GM13976 (cell line): ENCODE measurements around the gene FBRS.

Experiments used
- DNase-seq: peaks from one replicate; pipeline ENCODE4 v3.0.0; 2012; ENCODE audit warnings: low spot score
- in situ Hi-C: fragments of 300-500 bp; cut with MboI; formaldehyde crosslinking; loops from one replicate; pipeline ENCODE4 v1.12.0; 2022; ENCODE audit warnings: low sequenced_read_pairs, mixed read lengths, inconsistent platforms; ENCODE audit not compliant: unreplicated experiment
- TF ChIP-seq, protein P1 (sequence below): IDR thresholded peaks from 2 replicates; pipeline ENCODE4 v1.5.1; 2012; ENCODE audit warnings: borderline replicate concordance, mild to moderate bottlenecking; ENCODE audit not compliant: insufficient read depth; ENCODE audit errors: extremely low read depth, missing control alignments, control extremely low read depth

The FBRS gene

DNA sequence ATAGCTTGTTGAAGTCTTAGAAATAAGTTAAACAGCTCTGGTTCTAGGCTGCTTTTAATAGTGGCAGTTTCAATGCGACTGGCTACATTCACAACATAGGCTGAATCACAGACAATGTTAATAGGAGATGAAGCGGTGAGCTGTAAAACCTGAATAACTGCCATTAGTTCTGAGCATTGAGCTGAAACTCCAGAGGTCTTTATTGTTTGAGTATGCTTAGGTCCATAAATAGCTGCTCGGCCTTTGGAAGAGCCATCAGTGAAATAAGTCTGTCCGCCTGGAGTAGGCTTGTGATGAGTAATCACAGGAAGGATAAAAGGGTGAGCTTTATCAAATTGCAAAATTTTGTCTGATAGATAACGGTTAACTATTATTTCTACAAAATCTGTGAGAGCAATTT is 38.6 kb upstream of the FBRS start:
- TF ChIP-seq, protein P1, sequence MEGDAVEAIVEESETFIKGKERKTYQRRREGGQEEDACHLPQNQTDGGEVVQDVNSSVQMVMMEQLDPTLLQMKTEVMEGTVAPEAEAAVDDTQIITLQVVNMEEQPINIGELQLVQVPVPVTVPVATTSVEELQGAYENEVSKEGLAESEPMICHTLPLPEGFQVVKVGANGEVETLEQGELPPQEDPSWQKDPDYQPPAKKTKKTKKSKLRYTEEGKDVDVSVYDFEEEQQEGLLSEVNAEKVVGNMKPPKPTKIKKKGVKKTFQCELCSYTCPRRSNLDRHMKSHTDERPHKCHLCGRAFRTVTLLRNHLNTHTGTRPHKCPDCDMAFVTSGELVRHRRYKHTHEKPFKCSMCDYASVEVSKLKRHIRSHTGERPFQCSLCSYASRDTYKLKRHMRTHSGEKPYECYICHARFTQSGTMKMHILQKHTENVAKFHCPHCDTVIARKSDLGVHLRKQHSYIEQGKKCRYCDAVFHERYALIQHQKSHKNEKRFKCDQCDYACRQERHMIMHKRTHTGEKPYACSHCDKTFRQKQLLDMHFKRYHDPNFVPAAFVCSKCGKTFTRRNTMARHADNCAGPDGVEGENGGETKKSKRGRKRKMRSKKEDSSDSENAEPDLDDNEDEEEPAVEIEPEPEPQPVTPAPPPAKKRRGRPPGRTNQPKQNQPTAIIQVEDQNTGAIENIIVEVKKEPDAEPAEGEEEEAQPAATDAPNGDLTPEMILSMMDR: no peak
- in situ Hi-C loops: loop anchor here (25.0 kb wide), 2 partner anchors 182 to 507 kb away; partner anchors contain the start of genes DCTPP1, GDPD3, MAPK3 and SEPHS2
- DNase-seq: no peak

DNA sequence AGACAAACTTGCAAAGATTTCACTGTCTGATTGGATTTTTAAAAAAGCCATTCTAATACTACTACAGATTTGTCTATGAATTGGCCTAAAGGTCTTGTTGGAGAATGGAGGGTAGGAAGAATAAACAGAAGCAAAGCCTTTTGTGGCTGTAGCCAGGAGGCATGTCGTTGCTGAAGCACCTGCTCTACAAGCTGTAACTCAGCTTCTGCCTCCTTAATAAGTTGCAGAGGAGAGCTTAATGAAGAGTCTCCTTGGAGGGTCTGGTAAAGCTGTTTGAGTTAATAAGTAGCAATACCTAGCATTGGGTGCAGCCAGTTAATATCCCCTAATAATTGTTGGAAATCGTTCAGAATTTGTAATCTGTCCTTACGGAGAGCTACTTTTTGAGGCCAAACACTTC is 38.1 kb upstream of the FBRS start:
- in situ Hi-C loops: loop anchor here (25.0 kb wide), 2 partner anchors 183 to 508 kb away; partner anchors contain the start of genes DCTPP1, GDPD3, MAPK3 and SEPHS2
- no peak for DNase-seq

DNA sequence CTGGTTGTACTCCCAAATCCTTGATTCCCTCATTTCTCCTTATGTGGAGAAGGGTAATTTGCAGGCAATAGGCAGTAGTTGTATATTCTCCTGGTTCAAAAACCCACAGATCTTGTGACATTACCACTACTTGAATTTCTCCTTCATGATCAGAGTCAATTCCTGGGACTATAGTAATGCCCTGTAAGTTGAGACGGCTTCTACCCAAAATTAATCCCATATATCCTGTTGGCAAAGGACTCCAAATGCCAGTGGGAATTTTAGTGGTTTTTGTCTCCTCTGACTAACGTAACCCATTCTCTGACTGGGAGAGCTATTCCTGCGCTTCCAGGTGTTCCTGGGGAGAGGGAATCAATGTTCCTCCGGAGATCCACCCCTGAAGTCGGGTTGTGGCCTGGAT is 36.5 kb upstream of the FBRS start:
- DNase-seq: no peak
- in situ Hi-C loops: loop anchor here (25.0 kb wide), 2 partner anchors 184 to 509 kb away; partner anchors contain the start of genes DCTPP1, GDPD3, MAPK3 and SEPHS2
- TF ChIP-seq, protein P1: no peak

More for the DNA sequence above, 38.1 kb upstream of the FBRS start:
- TF ChIP-seq, protein P1: no peak

DNA sequence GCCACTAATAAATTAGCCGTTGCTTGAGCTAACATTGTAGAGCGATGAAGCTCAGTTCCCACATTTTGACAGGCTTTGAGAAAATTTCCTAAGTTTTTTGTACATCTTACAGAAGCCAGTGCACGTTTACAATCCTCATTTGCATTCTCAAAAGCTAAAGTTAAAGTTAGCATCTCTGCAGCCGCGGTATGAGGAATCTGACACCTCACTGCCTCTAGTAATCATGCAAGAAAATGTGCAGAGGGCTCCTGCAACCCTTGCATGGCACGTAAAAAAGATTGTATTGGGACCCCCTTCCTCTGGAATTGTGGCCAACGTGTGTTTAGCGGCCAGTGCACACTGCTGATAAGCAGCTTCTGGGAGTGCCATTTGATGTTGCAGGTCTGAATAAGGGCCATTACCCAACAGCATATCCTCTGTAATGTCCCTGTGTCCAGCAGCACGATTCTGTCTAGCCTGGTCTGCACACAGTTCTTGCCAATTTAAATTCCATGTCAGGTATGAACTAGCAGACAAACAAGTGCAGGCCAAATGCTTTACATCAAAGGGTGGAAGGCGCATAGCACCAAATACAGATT is 35.7 kb upstream of the FBRS start:
- in situ Hi-C loops: loop anchor here (25.0 kb wide), 2 partner anchors 185 to 510 kb away; partner anchors contain the start of genes DCTPP1, GDPD3, MAPK3 and SEPHS2
- no peak for DNase-seq
- TF ChIP-seq, protein P1: no peak

DNA sequence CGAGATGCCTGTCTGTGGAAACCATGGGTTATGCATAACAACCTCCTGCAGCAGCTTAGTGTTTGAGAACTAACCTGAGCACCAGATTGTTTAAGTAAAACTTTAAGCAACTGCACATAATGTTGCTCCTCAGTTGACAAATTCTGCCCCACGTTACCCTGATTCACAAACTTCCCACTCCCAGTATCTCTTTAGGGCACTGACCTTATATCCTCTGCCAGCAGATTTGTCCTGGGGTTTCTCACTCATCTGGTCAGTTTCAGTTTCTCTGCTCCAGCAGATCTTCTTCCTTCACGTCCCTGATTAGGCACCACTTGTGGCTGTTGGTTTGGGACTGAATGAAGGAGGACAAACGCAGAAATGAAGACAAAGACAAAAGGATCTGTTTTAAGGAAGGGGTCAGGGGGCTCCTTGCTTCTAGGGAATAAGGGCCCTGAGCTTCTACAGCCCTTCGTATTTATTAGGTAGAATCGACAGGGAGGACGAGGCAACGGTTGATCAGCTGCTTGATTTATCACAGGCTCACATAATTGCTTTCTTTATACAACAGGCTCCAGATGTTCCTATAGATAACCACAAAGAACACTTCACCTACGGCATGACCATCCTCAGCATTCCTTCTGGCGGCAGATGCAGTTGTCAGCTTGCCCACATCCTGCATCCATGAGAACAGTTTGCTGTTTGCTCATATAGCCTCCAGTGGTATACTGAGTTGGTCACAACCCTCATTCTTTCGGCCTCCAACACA is 34.5 kb upstream of the FBRS start:
- in situ Hi-C loops: loop anchor here (25.0 kb wide), 2 partner anchors 186 to 511 kb away; partner anchors contain the start of genes DCTPP1, GDPD3, MAPK3 and SEPHS2
- TF ChIP-seq, protein P1: no peak
- DNase-seq: no peak

DNA sequence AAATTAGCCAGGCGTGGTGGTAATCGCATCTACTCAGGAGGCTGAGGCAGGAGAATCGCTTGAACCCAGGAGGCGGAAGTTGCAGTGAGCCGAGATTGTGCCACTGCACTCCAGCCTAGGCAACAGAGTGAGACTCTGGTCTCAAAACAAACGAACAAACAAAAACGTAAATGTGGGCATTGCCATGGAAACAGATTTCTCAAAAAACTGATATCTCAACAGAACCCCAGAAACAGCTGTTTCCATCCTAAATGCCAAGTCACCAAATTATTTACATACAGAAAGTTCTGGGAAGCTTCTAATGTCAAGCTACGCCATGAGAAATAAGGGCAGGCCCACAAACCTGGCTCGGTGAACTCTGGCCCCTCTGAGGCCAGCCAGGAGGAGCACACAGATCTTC is 32.0 kb upstream of the FBRS start:
- TF ChIP-seq, protein P1: no peak
- in situ Hi-C loops: no loop called here
- no peak for DNase-seq
